GM12878 (cell line): ENCODE data around the gene CCDC117. TPM values are rescaled to one million over a fixed set of nuclear protein-coding genes. Genes with fewer than 3 reads are reported as not detected.

Source experiments
- BHLHE40 ChIP-seq, 2 experiments: fragments of 450-650 bp in 1 of 2; IDR thresholded peaks; 2 replicates each; pipeline ENCODE4 v1.6.1; 2011 to 2017; ENCODE audit warnings: low read depth in 2 of 2, borderline replicate concordance in 1 of 2, improper control_type of control experiment in 1 of 2, low read length in 1 of 2, mild to moderate bottlenecking in 1 of 2
- CEBPB ChIP-seq, 2 experiments: fragments of 150-350 bp in 1 of 2; IDR thresholded peaks; 2 replicates each; pipeline ENCODE4 v1.6.1; 2012 to 2014; ENCODE audit warnings: low read depth in 2 of 2, low read length in 2 of 2, borderline replicate concordance in 1 of 2, inconsistent platforms in 1 of 2
- FOXM1 ChIP-seq: IDR thresholded peaks from 2 replicates; pipeline ENCODE4 v1.6.1; 2012; ENCODE audit warnings: low read depth, mild to moderate bottlenecking, inconsistent platforms, low read length, moderate library complexity
- HCFC1 ChIP-seq: fragments of 150-350 bp; IDR thresholded peaks from 2 replicates; pipeline ENCODE4 v1.6.1; 2014; ENCODE audit warnings: low read length
- IRF4 ChIP-seq: IDR thresholded peaks from 2 replicates; pipeline ENCODE4 v1.6.1; 2011; ENCODE audit warnings: low read depth, low read length
- NBN ChIP-seq: fragments of 450-650 bp; IDR thresholded peaks from 2 replicates; pipeline ENCODE4 v1.6.1; 2016
- RB1 ChIP-seq: fragments of 450-650 bp; formaldehyde crosslinking; IDR thresholded peaks from 2 replicates; pipeline ENCODE4 v1.6.1; 2017; ENCODE audit warnings: mild to moderate bottlenecking, borderline replicate concordance
- RFX5 ChIP-seq: IDR thresholded peaks from 2 replicates; pipeline ENCODE4 v1.6.1; 2011; ENCODE audit warnings: low read depth, low read length, improper control_type of control experiment
- RUNX3 ChIP-seq: IDR thresholded peaks from 2 replicates; pipeline ENCODE4 v1.6.1; 2012; ENCODE audit warnings: low read length, inconsistent platforms
- SMC3 ChIP-seq: IDR thresholded peaks from 2 replicates; pipeline ENCODE4 v1.6.1; 2011; ENCODE audit warnings: low read length, improper control_type of control experiment, borderline replicate concordance
- TBL1XR1 ChIP-seq: IDR thresholded peaks from 2 replicates; pipeline ENCODE4 v1.6.1; 2012; ENCODE audit warnings: low read depth, low read length, improper control_type of control experiment
- ZBTB33 ChIP-seq: fragments of 450-650 bp; IDR thresholded peaks from 2 replicates; pipeline ENCODE4 v1.6.1; 2017; ENCODE audit warnings: mild to moderate bottlenecking
- polyA plus RNA-seq, 11 experiments: library from polyadenylated mRNA; depleted of rRNA in 4 of 11; unstranded in 6 of 11; stranded (reverse) in 5 of 11; fragments of >200 nt; fragmentation: Nextera tagmentation in 4 of 11; fragmentation: Illumina TruSeq in 1 of 11; extraction: Ambion mirVana in 4 of 11; extraction: Trizol in 1 of 11; gene quantifications; 1 replicate in 1 of 11; 2 replicates in 10 of 11; pipeline versions ENCODE4 v1.2.1 to v1.2.3, GENCODE V29; 2011 to 2016; ENCODE audit warnings: inconsistent platforms in 2 of 11, missing spikeins in 2 of 11, low read depth in 1 of 11
- total RNA-seq, 4 experiments: library from RNA; depleted of rRNA in 3 of 4; stranded (reverse); fragments of >200 nt in 3 of 4; fragmentation: Illumina TruSeq in 1 of 4; extraction: Trizol in 1 of 4; gene quantifications; 2 replicates each; pipeline versions ENCODE4 v1.2.1 to v1.2.3, GENCODE V29; 2013 to 2021

CCDC117 gene
- total and polyA plus RNA-seq, 10 of the 15 experiments (the other 5 are each of a cell fraction or from before 2014, with no cell fraction given) = 6.3 to 32.2 (median 20.6) TPM

DNA sequence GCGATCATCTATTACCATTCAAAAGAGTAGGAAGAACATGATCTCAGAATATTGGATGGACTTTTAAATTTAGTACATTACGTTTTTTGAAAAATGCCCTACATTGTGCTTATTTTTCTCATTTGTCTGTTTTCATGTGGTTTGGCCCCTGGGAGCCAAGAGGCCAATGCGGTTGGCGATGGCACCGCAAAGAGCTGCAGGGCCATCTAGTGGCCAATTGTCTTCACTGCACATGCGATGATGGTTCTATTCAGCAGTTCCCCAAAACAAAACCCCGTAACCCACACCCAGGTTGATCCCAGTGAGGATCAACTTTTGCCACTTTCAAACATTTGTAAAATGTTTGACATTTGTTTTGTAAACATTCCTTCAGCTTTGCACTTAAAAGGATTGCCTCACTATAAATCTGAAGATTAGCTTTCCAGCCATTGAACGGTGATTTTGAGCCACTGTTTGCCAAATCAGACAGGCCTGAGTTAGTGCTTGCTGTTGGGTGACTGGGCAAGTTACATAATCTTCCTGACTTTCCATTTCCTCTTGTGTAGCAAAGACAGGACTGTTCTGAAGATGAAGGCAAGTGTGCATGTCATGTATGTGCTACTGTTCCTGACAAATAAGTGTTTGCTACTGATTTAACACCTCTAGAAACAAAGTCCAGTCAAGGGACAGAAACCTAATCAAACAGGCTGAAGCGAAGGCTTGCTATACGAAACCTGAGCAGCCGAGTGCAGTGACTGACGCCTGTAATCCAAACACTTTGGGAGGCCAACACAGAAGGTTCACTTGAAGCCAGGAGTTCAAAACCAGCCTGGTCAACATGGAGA lies 57.1 kb downstream of the CCDC117 start (continued):
- 0 out of 2 replicates have a peak, but pooled peaks have one; percentile 52 for TF ChIP-seq ZBTB33
- peak; percentile 100 for TF ChIP-seq SMC3
- no peak; a peak in 1 of 4 replicates for TF ChIP-seq BHLHE40 (IDR thresholded peaks at IDR 0.05; ENCODE audit: borderline replicate concordance in 1 of 2, low read depth in 2 of 2, low read length in 1 of 2)
- TF ChIP-seq NBN = peak; percentile 58; the same call in 1 of the 2 replicates
- peak; percentile 54; the same call in 1 of the 2 replicates for TF ChIP-seq FOXM1
- TF ChIP-seq RUNX3 = peak; percentile 98
- TF ChIP-seq RB1 = peak; percentile 43; the same call in 1 of the 2 replicates
- TF ChIP-seq RFX5 = no peak
- TF ChIP-seq IRF4 = peak; percentile 64; the same call in 1 of the 2 replicates
- TF ChIP-seq HCFC1 = no peak
- TF ChIP-seq TBL1XR1 = no peak
- TF ChIP-seq CEBPB (IDR thresholded peaks at IDR 0.05; ENCODE audit: borderline replicate concordance in 1 of 2, low read depth in 2 of 2, low read length in 2 of 2) = no peak
